HepG2 (cell line): ENCODE data around the gene LTB4R. TPM values are rescaled to one million over a fixed set of nuclear protein-coding genes. Genes with fewer than 3 reads are reported as not detected.

Source experiments
- CHD2 ChIP-seq: IDR thresholded peaks from 2 replicates; pipeline ENCODE4 v1.6.1; 2011; ENCODE audit warnings: low read depth, low read length, improper control_type of control experiment
- FOXK1 ChIP-seq: sonication (generic); formaldehyde crosslinking; IDR thresholded peaks from 2 replicates; pipeline ENCODE4 v1.4.0; 2020; ENCODE audit warnings: low read depth, missing genetic modification reagents, borderline replicate concordance
- RBM39 ChIP-seq: fragments of 200-400 bp; formaldehyde crosslinking; IDR thresholded peaks from one replicate; pipeline ENCODE4 v1.6.1; 2018; ENCODE audit warnings: antibody characterized with exemption, mild to moderate bottlenecking, low read depth, low read length; ENCODE audit not compliant: poor library complexity, severe bottlenecking
- REPIN1 ChIP-seq: sonication (generic); formaldehyde crosslinking; IDR thresholded peaks from 2 replicates; pipeline ENCODE4 v1.8.0; 2022; ENCODE audit warnings: missing genetic modification reagents, low read depth, mild to moderate bottlenecking, borderline replicate concordance
- SRF ChIP-seq: IDR thresholded peaks from 2 replicates; pipeline ENCODE4 v1.6.1; 2011; ENCODE audit warnings: mild to moderate bottlenecking, low read depth, low read length, moderate library complexity
- TEAD2 ChIP-seq: sonication (generic); formaldehyde crosslinking; IDR thresholded peaks from 2 replicates; pipeline ENCODE4 v1.9.0; 2021; ENCODE audit warnings: missing genetic modification reagents
- ZBTB7A ChIP-seq: sonication (generic); formaldehyde crosslinking; IDR thresholded peaks from 2 replicates; pipeline ENCODE4 v1.8.0; 2022; ENCODE audit warnings: mild to moderate bottlenecking, missing genetic modification reagents
- ZNF205 ChIP-seq: IDR thresholded peaks from 2 replicates; pipeline ENCODE4 v1.6.1; 2018; ENCODE audit warnings: missing biosample characterization, missing genetic modification reagents
- ZNF253 ChIP-seq: sonication (generic); formaldehyde crosslinking; IDR thresholded peaks from 2 replicates; pipeline ENCODE4 v1.8.0; 2022; ENCODE audit warnings: mild to moderate bottlenecking, missing genetic modification reagents, borderline replicate concordance
- ZNF496 ChIP-seq: sonication (generic); formaldehyde crosslinking; IDR thresholded peaks from 2 replicates; pipeline ENCODE4 v1.8.1; 2023; ENCODE audit warnings: mild to moderate bottlenecking, moderate library complexity, missing genetic modification reagents; ENCODE audit not compliant: insufficient replicate concordance
- ZNF550 ChIP-seq: sonication (generic); formaldehyde crosslinking; IDR thresholded peaks from 2 replicates; pipeline ENCODE4 v1.4.0; 2020; ENCODE audit warnings: mild to moderate bottlenecking, missing genetic modification reagents, borderline replicate concordance
- ZNF563 ChIP-seq: sonication (generic); formaldehyde crosslinking; IDR thresholded peaks from 2 replicates; pipeline ENCODE4 v1.8.0; 2022; ENCODE audit warnings: mild to moderate bottlenecking, moderate library complexity, missing genetic modification reagents
- ZNF616 ChIP-seq: sonication (generic); formaldehyde crosslinking; IDR thresholded peaks from 2 replicates; pipeline ENCODE4 v1.5.0; 2020; ENCODE audit warnings: low read depth, mild to moderate bottlenecking, missing genetic modification reagents
- ZNF619 ChIP-seq: sonication (generic); formaldehyde crosslinking; IDR thresholded peaks from 2 replicates; pipeline ENCODE4 v1.4.0; 2020; ENCODE audit warnings: mild to moderate bottlenecking, missing genetic modification reagents
- ZNF747 ChIP-seq: sonication (generic); formaldehyde crosslinking; IDR thresholded peaks from 2 replicates; pipeline ENCODE4 v1.8.1; 2023; ENCODE audit warnings: missing genetic modification reagents, mild to moderate bottlenecking, borderline replicate concordance
- ZSCAN12 ChIP-seq: sonication (generic); formaldehyde crosslinking; IDR thresholded peaks from 2 replicates; pipeline ENCODE4 v1.9.0; 2021; ENCODE audit warnings: mild to moderate bottlenecking, missing genetic modification reagents
- ZSCAN9 ChIP-seq: IDR thresholded peaks from 2 replicates; pipeline ENCODE4 v1.6.1; 2016; ENCODE audit warnings: borderline replicate concordance
- polyA plus RNA-seq, 8 experiments: library from polyadenylated mRNA; depleted of rRNA in 3 of 8; stranded (reverse) in 7 of 8; unstranded in 1 of 8; fragments of >200 nt; fragmentation: Illumina TruSeq in 4 of 8; extraction: Trizol in 4 of 8; gene quantifications; 2 replicates each; pipeline versions ENCODE4 v1.2.1 to v1.2.3, GENCODE V29; 2011 to 2016; ENCODE audit warnings: low read depth in 4 of 8, missing spikeins in 1 of 8, mixed read lengths in 1 of 8; ENCODE audit not compliant: insufficient read depth in 1 of 8
- total RNA-seq, 5 experiments: library from RNA; depleted of rRNA; stranded (reverse); fragments of >200 nt; fragmentation: Illumina TruSeq; extraction: Trizol; gene quantifications; 2 replicates each; pipeline ENCODE4 v1.2.3, GENCODE V29; 2016; ENCODE audit warnings: low read depth in 1 of 5
- TF ChIP-seq, protein P1 (sequence below), 2 experiments: fragments of 450-650 bp in 1 of 2; sonication (generic) in 1 of 2; formaldehyde crosslinking; IDR thresholded peaks; 2 replicates each; pipeline versions ENCODE4 v1.5.0 to v1.8.0; 2020 to 2022; ENCODE audit warnings: mild to moderate bottlenecking in 1 of 2, missing genetic modification reagents in 1 of 2
- TF ChIP-seq, protein P2 (sequence below): sonication (generic); formaldehyde crosslinking; conservative IDR thresholded peaks from 2 replicates; pipeline ENCODE4 v1.8.1; 2023; ENCODE audit warnings: missing genetic modification reagents
- TF ChIP-seq, protein P3 (sequence below): sonication (generic); formaldehyde crosslinking; IDR thresholded peaks from 2 replicates; pipeline ENCODE4 v1.8.0; 2022; ENCODE audit warnings: mild to moderate bottlenecking, missing genetic modification reagents; ENCODE audit not compliant: insufficient replicate concordance
- TF ChIP-seq, protein P4 (sequence below): sonication (generic); formaldehyde crosslinking; IDR thresholded peaks from 2 replicates; pipeline ENCODE4 v1.5.1; 2020; ENCODE audit warnings: missing genetic modification reagents, mild to moderate bottlenecking, borderline replicate concordance
- TF ChIP-seq, protein P5 (sequence below): sonication (generic); formaldehyde crosslinking; IDR thresholded peaks from 2 replicates; pipeline ENCODE4 v1.4.0; 2020; ENCODE audit warnings: mild to moderate bottlenecking, missing genetic modification reagents

LTB4R gene
- total and polyA plus RNA-seq, 2 of the 13 experiments (the other 11 are each of a cell fraction or from before 2014, with no cell fraction given), result 3.2 to 8.2 TPM

DNA sequence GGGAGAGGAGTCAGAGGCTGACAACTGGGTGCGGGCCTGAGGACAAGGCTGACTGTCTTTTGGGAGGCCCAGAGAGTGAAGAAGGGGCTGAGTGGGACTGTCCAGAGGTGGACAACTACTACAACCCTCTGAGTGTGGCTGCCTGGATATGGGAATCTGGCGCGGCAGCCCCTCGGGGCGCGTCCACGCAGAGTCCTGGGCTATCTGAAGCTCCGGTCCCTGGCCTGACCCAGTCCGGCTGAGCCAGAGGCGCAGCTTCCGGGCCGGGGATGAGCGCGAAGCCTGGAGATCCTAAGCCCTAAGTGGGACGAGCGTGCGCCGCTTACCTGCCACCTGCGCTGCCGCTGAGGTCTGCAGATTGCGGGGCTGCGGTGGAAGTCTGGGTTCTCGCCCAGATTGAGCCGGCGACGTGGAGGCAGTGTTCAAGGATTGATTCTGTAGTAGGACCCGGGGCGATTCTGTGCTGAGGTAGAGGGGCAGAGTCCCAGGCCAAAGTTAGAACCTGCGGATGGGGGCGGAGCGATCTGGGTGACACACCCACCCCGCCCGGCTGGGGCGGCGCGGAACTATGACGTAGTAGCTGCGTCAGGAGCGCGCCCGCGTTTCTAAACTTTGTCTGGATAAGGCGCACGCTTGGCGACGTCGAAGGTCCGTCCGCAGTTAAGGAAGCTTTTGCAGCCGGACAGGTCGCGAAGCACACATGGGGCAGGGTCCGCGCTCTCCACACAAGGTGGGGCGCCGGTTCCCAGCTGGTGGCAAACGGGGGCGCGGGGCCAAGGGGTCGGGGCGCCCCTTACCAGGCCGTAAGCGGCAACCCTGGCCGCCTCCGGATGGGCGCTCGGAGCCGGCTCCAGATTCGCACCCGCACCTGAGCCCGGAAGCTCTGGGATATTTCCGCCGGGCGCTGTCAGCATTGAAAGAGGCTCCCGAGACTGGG, 11.8 kb upstream of the LTB4R start, which contains the start of the genes DHRS1 and NOP9 (continued):
- TF ChIP-seq ZNF616 (CRISPR knock-in tag) (peak; percentile 89), ZNF619 (CRISPR knock-in tag) (peak; percentile 96), ZNF550 (CRISPR knock-in tag) (peak; percentile 97; the same call in 1 of the 2 replicates), ZNF253 (CRISPR knock-in tag) (peak; percentile 80; the same call in 1 of the 2 replicates), TEAD2 (CRISPR knock-in tag) (peak; percentile 84), FOXK1 (CRISPR knock-in tag) (peak; percentile 100), ZNF496 (CRISPR knock-in tag) (no peak), ZSCAN9 (CRISPR knock-in tag) (no peak; the same call in 1 of the 2 replicates), ZNF563 (CRISPR knock-in tag) (peak; percentile 93), CHD2 (peak; percentile 34), ZSCAN12 (CRISPR knock-in tag) (peak; percentile 96), SRF (peak; percentile 94), REPIN1 (CRISPR knock-in tag) (peak; percentile 98), ZNF205 (CRISPR knock-in tag) (peak; percentile 85), RBM39 (peak; percentile 97), ZNF747 (CRISPR knock-in tag) (peak; percentile 99), ZBTB7A (CRISPR knock-in tag) (peak; percentile 76)
- TF ChIP-seq, protein P1, sequence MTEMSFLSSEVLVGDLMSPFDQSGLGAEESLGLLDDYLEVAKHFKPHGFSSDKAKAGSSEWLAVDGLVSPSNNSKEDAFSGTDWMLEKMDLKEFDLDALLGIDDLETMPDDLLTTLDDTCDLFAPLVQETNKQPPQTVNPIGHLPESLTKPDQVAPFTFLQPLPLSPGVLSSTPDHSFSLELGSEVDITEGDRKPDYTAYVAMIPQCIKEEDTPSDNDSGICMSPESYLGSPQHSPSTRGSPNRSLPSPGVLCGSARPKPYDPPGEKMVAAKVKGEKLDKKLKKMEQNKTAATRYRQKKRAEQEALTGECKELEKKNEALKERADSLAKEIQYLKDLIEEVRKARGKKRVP (CRISPR knock-in tag; IDR thresholded peaks at IDR 0.05), result no peak
- TF ChIP-seq, protein P2, sequence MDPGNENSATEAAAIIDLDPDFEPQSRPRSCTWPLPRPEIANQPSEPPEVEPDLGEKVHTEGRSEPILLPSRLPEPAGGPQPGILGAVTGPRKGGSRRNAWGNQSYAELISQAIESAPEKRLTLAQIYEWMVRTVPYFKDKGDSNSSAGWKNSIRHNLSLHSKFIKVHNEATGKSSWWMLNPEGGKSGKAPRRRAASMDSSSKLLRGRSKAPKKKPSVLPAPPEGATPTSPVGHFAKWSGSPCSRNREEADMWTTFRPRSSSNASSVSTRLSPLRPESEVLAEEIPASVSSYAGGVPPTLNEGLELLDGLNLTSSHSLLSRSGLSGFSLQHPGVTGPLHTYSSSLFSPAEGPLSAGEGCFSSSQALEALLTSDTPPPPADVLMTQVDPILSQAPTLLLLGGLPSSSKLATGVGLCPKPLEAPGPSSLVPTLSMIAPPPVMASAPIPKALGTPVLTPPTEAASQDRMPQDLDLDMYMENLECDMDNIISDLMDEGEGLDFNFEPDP (CRISPR knock-in tag), result no peak
- TF ChIP-seq, protein P3, sequence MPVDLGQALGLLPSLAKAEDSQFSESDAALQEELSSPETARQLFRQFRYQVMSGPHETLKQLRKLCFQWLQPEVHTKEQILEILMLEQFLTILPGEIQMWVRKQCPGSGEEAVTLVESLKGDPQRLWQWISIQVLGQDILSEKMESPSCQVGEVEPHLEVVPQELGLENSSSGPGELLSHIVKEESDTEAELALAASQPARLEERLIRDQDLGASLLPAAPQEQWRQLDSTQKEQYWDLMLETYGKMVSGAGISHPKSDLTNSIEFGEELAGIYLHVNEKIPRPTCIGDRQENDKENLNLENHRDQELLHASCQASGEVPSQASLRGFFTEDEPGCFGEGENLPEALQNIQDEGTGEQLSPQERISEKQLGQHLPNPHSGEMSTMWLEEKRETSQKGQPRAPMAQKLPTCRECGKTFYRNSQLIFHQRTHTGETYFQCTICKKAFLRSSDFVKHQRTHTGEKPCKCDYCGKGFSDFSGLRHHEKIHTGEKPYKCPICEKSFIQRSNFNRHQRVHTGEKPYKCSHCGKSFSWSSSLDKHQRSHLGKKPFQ, result peak; percentile 67
- TF ChIP-seq, protein P4, sequence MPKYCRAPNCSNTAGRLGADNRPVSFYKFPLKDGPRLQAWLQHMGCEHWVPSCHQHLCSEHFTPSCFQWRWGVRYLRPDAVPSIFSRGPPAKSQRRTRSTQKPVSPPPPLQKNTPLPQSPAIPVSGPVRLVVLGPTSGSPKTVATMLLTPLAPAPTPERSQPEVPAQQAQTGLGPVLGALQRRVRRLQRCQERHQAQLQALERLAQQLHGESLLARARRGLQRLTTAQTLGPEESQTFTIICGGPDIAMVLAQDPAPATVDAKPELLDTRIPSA (CRISPR knock-in tag), result no peak
- TF ChIP-seq, protein P5, sequence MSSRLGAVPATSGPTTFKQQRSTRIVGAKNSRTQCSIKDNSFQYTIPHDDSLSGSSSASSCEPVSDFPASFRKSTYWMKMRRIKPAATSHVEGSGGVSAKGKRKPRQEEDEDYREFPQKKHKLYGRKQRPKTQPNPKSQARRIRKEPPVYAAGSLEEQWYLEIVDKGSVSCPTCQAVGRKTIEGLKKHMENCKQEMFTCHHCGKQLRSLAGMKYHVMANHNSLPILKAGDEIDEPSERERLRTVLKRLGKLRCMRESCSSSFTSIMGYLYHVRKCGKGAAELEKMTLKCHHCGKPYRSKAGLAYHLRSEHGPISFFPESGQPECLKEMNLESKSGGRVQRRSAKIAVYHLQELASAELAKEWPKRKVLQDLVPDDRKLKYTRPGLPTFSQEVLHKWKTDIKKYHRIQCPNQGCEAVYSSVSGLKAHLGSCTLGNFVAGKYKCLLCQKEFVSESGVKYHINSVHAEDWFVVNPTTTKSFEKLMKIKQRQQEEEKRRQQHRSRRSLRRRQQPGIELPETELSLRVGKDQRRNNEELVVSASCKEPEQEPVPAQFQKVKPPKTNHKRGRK (CRISPR knock-in tag), result peak; percentile 88; the same call in 1 of the 2 replicates
